ENCODE results near the gene DAGLA. TPM values are rescaled to one million over a fixed set of nuclear protein-coding genes. Genes with fewer than 3 reads are reported as not detected.

Gene DAGLA
- total RNA-seq, 2 experiments from 2014 or later = 0.52 to 0.73 TPM

DNA sequence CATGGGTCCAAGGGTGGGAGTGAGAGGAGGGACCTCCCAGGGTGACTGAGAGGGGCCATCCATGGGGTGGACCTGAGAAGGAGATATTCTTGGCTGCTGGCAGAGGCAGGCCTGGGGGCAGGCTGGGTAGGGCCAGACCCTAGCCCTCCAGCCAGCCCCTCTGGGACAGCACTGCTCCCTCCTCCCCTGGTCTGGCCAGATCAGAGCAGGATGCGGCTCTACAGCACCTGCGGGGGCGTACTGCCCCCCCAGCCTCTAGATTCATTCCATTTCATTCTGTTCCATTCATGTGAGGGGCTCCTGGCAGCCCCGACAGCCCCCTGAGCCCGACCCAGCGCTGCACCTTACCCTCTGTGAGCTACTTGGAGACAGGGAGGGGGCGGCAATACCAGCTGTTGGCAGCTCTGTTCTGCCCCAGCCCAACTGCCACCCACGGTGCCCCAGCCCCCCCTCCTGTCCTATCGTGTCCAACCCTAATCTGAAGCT is 37.9 kb downstream of the DAGLA start:
- DNase-seq (no peak), ATAC-seq (ENCODE audit: poor library complexity) (no peak)
- Histone ChIP-seq H3K4me1 (ENCODE audit: insufficient read depth, low read length) (no peaks in the 10 kb centered on the region), H3K27me3 (ENCODE audit: control insufficient read depth in 1 of 2, insufficient read depth in 2 of 2, low read length in 2 of 2) (peaks cover 0 to 2% of the 10 kb centered on the region in 2 experiments), H3K27ac (ENCODE audit: low read depth in 1 of 2, low read length in 2 of 2) (no peak overlapping the region), H3K4me3 (ENCODE audit: low read length) (no peak overlapping the region), H3K9me3 (ENCODE audit: control insufficient read depth in 1 of 2, insufficient read depth in 1 of 2, low read length in 2 of 2) (no peaks in the 10 kb centered on the region), H3K36me3 (ENCODE audit: insufficient read depth, low read length) (no peaks in the 10 kb centered on the region)
- Mint-ChIP-seq H3K4me1 (ENCODE audit: low read depth) (no peaks in the 10 kb centered on the region), H3K9me3 (no peaks in the 10 kb centered on the region), H3K4me3 (no peak overlapping the region), H3K36me3 (ENCODE audit: low read depth) (no peaks in the 10 kb centered on the region), H3K27me3 (no peaks in the 10 kb centered on the region), H3K27ac (no peak overlapping the region)
- POLR2A ChIA-PET = no interaction called here
- intact Hi-C loops (cut with DNase I, micrococcal nuclease) = no loop called here
- TF ChIP-seq CTCF (IDR thresholded peaks at IDR 0.05) = no peak
- CTCF ChIA-PET = no interaction called here

GRCh38 chr11:61718621-61719302 is 38.6 kb downstream of the DAGLA start:
- no peaks in the 10 kb centered on the region for H3K36me3 ChIP-seq (ENCODE audit: insufficient read depth, low read length)
- H3K27me3 ChIP-seq (ENCODE audit: control insufficient read depth in 1 of 2, insufficient read depth in 2 of 2, low read length in 2 of 2) = peaks cover 0 to 2% of the 10 kb centered on the region in 2 experiments
- no peak for TF ChIP-seq CTCF (IDR thresholded peaks at IDR 0.05)
- DNase-seq = no peak
- POLR2A ChIA-PET = no interaction called here
- ATAC-seq (ENCODE audit: poor library complexity) = no peak
- H3K9me3 Mint-ChIP-seq = no peaks in the 10 kb centered on the region
- H3K27ac ChIP-seq (ENCODE audit: low read depth in 1 of 2, low read length in 2 of 2) = no peak overlapping the region
- H3K4me1 ChIP-seq (ENCODE audit: insufficient read depth, low read length) = no peaks in the 10 kb centered on the region
- CTCF ChIA-PET = interaction anchor here (1.2 kb wide), 1 partner anchor 15 kb away, joined by 5 read pairs; no protein-coding TSS in a partner anchor
- no peak overlapping the region for H3K4me3 ChIP-seq (ENCODE audit: low read length)
- intact Hi-C loops (cut with DNase I, micrococcal nuclease) = no loop called here
- no peaks in the 10 kb centered on the region for H3K27me3 Mint-ChIP-seq
- H3K9me3 ChIP-seq (ENCODE audit: control insufficient read depth in 1 of 2, insufficient read depth in 1 of 2, low read length in 2 of 2) = no peaks in the 10 kb centered on the region
- no peaks in the 10 kb centered on the region for H3K4me1 Mint-ChIP-seq (ENCODE audit: low read depth)
- no peak overlapping the region for H3K27ac Mint-ChIP-seq
- H3K36me3 Mint-ChIP-seq (ENCODE audit: low read depth) = no peaks in the 10 kb centered on the region
- no peak overlapping the region for H3K4me3 Mint-ChIP-seq

- H3K4me3 ChIP-seq (ENCODE audit: low read length) = no peak overlapping the region
- intact Hi-C loops (cut with DNase I, micrococcal nuclease) = no loop called here
- DNase-seq = no peak
- ATAC-seq (ENCODE audit: poor library complexity) = no peak
- POLR2A ChIA-PET = no interaction called here
- Mint-ChIP-seq H3K27ac (no peak overlapping the region), H3K36me3 (ENCODE audit: low read depth) (no peaks in the 10 kb centered on the region), H3K9me3 (no peaks in the 10 kb centered on the region), H3K4me1 (ENCODE audit: low read depth) (no peaks in the 10 kb centered on the region), H3K27me3 (no peaks in the 10 kb centered on the region), H3K4me3 (no peak overlapping the region)
- no peaks in the 10 kb centered on the region for H3K9me3 ChIP-seq (ENCODE audit: control insufficient read depth in 1 of 2, insufficient read depth in 1 of 2, low read length in 2 of 2)
- H3K4me1 ChIP-seq (ENCODE audit: insufficient read depth, low read length) = no peaks in the 10 kb centered on the region
- H3K36me3 ChIP-seq (ENCODE audit: insufficient read depth, low read length) = no peaks in the 10 kb centered on the region
- CTCF ChIA-PET = interaction anchor here (1.2 kb wide), 1 partner anchor 13 kb away, joined by 5 read pairs; no protein-coding TSS in a partner anchor
- no peak overlapping the region for H3K27ac ChIP-seq (ENCODE audit: low read depth in 1 of 2, low read length in 2 of 2)
- H3K27me3 ChIP-seq (ENCODE audit: control insufficient read depth in 1 of 2, insufficient read depth in 2 of 2, low read length in 2 of 2) = peaks cover 0 to 2% of the 10 kb centered on the region in 2 experiments
- no peak for TF ChIP-seq CTCF (IDR thresholded peaks at IDR 0.05)
Measured at GRCh38 chr11:61719978-61720377, 39.8 kb downstream of the DAGLA start.

Measured in CD4-positive, alpha-beta T cell (primary cell).